ENCODE data around the gene BTN3A1.
"Not testable (repeated sequence)": the region's sequence is repeated elsewhere in the genome, so short reads cannot be mapped to it uniquely, and the experiment has no call there.

BTN3A1 gene

GRCh38 chr6:26401987-26402658 is at the start of gene BTN3A1:
Gene BTN3A1, plus strand, starts transcription at chr6:26402275. Its CDS starts 3,289 bp downstream, at chr6:26405564.
- peak; percentile 35 to 50 for DNase-seq (ENCODE audit: low read depth in 2 of 2)

DNA sequence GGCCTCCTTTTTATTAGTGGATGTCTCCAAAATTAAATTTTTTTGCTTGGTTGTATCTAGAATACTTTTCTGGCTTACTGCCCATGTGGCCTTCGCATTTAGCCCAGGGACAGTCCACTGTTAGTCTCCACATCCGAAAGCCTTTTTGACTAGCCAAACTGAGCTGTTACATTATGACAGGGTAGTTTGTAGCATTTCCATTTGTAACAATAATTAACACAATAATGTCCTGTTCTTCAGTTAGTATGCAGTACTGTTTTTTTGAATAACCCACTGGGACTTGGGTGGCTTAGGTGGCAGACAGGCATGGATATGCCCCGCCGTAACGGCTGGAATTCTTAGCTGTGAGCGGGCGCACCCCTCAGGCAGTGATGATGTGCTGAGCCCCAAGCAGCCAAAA is 49.8 kb upstream of the BTN3A1 start:
- DNase-seq (ENCODE audit: low read depth in 2 of 2), result no peak

DNA sequence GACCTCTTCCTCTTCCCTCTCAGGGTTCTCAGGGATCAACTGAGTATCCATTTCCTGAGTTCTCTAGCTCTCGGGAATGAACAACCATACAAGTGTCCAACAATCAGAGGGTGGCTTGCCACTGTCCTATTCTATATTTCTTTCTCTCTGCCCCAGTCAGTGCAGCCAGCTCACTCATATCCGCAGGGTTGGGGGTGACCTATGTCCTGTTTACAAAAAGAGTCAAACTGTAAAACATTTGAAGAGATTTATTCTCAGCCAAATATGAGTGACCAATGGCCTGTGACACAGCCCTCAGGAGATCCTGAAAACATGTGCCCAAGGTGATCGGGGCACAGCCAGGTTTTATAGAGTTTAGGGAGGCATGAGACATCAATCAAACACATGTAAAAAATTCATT is 47.9 kb upstream of the BTN3A1 start:
- DNase-seq (ENCODE audit: low read depth in 2 of 2), result no peak

DNA sequence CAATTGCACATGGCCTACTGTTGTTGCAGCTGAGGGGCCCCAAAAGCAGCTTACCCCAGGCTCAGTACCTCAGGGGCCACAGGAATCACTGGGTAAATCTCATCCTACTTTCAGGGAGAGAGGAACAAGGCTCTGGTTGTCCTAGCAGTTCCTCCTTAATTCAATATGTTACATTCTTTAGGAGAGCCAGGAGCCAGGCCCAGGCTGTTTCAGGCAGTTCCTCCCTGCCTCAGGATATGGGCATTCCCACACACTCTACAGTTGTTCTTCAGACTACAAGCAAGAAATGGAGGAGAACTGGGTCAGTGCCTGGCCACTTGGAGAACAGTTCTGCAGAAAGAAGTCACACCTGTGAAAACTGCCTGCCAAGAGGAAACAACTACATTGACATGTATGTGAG is 46.7 kb upstream of the BTN3A1 start:
- no peak for DNase-seq (ENCODE audit: low read depth in 2 of 2)

GRCh38 chr6:26357543-26357942 is 44.5 kb upstream of the BTN3A1 start:
- DNase-seq (ENCODE audit: low read depth in 2 of 2), result not testable (repeated sequence)

- no peak for DNase-seq (ENCODE audit: low read depth in 2 of 2)
Measured at GRCh38 chr6:26358511-26358981, 43.5 kb upstream of the BTN3A1 start.

- DNase-seq (ENCODE audit: low read depth in 2 of 2), result no peak
Measured at GRCh38 chr6:26359765-26360164, 42.3 kb upstream of the BTN3A1 start.

DNA sequence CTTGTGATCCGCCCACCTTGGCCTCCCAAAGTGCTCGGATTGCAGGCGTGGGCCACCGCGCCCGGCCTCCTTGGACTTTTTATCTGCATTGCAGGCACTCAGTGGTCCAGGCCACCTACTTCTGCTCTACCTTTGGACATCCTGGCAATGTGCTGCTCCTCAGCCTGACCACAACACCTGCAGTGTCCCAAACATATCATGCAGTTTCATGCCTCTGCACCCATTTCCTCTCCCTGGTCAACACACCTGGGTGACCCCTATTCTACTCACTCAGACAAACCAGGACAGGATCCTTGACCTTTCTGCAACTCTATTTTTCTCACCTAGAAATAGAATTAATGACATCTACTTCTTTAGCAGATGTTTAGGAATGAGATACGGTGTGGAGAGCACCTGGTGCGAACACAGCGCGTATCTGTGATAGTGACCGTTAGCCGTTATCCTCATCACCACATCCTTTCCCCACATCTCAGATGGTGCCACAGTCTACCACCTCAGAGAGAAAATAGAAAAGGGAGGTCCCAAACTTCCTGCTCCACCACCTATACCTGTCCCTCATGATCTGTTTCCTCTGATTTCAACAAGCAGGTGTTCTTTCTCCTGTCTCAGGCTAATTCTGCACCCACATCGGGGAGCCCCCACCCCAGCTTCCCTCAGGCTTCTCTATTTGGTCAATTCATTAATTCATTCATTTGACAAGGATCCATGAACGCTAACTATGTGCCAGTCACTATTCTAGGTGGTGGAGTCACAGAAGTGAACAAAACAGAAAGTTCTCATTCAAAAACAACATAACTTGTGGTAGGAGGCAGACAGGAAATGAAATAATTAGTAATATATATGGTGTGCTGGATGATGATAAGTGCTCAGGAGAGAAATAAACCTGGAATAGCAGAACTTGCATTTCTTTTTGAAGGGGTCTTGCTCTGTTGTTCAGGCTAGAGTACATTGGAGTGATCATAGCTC is 41.3 kb upstream of the BTN3A1 start:
- no peak for DNase-seq (ENCODE audit: low read depth in 2 of 2)

DNA sequence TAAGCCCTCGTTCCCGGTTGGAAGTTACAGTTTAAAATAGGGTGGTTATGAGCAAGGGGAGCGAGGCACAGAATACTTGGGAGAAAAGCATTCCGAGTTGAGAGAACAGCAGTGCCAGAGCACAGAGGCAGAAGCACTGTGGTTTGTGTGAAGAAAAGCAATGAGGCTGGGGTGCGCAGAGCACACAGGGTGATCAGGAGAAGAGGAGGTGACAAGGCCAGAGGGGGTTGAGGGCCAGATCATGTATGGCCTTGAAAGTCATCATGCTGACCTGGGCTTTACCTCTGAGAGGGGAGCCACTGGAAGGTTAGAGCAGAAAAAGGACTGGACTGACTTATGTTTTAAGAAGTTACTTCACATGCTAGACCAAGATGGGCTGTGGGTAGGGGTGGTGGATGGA is 40.5 kb upstream of the BTN3A1 start:
- DNase-seq (ENCODE audit: low read depth in 2 of 2), result no peak

DNA sequence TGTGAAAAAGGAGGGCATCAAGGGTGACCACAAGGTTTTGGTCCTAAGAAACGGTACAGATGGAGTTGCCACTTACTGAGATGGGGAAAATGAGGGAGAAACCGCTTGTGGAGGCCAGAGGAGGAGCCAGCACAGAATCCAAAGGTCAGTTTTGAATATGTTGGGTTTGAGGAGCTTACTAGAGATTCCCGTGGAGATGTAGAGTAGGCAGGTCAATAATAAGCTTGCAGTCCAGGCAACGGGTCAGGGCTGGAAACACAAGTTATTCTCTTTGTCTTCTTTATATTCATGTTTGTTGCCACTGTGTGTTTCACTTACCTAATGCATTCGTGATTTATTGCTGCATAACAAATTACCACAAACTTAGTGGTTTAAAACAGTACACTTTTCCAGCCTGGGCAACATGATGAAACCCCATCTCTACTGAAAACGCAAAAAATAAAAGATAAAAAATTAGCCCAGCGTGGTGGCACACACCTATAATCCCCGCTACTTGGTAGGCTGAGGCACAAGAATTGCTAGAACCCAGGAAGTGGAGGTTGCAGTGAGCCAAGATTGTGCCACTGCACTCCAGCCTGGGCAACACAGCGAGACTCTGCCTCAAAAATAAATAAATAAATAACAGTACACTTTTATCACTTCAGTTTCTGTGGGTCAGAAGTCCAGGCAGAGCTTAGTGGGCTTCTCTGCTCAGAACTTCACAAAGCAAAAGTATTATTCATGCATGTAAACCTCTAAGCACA is 39.8 kb upstream of the BTN3A1 start:
- no peak for DNase-seq (ENCODE audit: low read depth in 2 of 2)

DNA sequence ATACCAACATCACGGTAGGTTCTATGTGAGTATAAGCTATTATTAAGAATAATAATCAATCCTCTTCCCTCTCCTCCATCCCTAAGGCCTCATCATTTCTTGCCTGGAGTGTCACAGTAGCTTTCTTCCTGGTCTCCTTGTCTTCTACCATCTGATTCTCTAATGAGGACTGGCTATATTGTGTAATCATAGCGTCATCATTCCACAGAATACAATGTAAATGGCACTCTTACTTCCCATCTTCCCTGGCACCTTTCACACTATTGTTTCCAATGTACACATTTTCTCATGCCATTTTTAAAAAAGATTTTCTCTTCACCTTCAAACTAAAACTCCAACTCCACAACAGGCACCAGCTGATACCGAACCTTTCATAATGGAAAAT is 39.2 kb upstream of the BTN3A1 start:
- DNase-seq (ENCODE audit: low read depth in 2 of 2), result no peak

DNA sequence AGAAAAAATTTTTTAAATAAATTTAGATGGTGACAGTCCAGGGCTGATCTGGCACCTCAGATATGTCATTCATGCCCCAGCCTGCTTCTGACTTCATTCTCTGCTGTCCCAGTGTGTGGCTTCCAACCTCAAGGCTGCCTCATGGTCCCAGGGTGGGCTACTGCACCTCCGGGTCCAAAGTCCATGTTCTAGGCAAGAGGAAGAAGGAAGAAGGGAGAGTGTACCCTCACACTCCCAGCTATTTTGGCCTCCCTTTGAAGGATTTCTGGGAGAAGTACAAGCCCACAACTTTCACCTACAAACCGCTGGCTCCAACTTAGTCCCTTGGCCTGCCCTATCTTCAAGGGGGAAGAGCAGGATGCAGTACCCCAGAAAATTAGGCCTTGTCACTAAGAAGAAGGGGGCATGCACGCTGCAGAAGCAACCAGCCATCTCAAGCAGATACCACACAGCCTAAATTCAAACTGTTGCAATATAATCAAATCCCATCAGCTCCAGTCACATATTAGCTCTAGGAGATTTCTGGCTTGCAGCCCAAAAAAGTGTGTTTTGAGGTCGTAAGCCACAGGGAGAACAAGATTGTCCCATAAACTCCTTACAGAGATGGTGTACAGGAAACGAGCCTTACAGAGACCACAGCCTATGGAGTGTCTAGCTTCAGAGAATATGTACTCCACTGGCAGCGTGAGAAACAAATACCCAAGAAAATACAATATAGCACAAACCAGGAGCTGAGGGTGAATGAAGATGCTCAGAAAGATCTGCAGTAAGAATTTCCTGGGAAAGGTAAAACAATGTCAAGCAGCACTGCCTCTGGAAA is 38.0 kb upstream of the BTN3A1 start:
- no peak for DNase-seq (ENCODE audit: low read depth in 2 of 2)

DNA sequence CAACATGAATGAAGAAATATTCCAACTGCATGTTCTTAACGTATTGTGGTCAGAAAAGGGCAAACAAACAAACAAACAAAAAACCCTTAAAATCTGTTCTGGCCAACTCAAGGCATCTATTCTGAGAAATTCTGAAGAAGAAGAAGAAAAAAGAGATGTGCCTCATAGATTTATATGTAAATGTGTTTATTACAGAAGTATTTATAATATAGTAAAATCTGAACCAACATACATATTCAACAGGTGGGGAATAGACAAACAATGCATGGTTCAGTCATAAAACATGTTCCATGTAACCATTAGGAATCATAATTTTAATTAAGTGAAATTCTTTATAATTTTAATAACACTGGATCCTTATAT is 36.5 kb upstream of the BTN3A1 start:
- no peak for DNase-seq (ENCODE audit: low read depth in 2 of 2)

DNA sequence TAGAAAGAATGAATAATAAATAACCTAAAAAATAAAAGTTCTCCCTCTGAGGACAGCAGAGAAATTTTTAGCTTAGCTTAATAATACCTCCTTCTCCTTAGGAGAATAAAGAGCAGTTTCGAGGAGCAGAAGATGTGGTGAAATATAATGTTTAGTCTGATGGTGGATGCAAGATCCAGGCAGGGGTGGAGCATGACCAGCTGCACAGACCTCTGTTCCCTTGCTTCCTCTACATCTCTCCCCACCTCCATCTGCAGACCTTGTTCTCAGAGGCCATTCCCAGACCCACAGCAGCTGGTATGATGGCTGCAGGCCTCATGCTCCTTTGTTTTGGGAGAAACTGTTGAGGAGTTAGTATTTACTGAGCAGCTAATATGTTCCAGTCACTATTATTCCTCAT is 35.6 kb upstream of the BTN3A1 start:
- no peak for DNase-seq (ENCODE audit: low read depth in 2 of 2)

- no peak for DNase-seq (ENCODE audit: low read depth in 2 of 2)
Measured at GRCh38 chr6:26367114-26367513, 35.0 kb upstream of the BTN3A1 start.

- DNase-seq (ENCODE audit: low read depth in 2 of 2), result not testable (repeated sequence)
Measured at GRCh38 chr6:26371813-26372212, 30.3 kb upstream of the BTN3A1 start.

DNA sequence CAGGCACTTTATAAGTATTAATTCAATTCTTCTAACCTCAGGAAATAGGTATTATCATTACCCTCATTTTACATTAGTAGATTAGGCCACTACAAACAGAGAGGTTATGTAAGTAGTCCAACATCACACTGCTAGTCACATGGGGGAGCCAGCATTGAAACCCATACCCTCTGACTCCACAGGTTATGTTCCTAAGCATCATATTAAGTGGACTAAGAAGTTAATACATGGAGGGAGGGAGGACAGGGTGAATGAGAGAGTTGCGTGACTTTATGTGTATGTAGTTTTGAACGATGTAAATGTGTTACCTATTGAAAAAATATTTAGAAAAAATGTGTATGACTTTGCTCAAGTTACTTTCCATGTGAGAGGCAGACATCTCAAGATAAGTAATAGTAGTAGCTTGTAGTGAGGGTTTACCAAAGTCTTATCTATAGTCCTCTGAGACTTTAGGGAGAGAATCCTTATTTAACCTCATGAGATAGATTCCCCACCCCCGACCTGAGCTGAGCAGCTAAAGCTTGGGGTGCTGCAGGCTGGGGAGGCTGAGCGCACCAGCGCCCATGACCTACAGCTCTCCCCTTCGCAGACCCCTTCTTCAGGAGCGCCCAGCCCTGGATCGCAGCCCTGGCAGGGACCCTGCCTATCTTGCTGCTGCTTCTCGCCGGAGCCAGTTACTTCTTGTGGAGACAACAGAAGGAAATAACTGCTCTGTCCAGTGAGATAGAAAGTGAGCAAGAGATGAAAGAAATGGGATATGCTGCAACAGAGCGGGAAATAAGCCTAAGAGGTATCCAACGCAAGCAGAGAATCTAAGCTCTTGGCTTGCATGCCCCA is 29.5 kb upstream of the BTN3A1 start:
- DNase-seq (ENCODE audit: low read depth in 2 of 2), result no peak

DNA sequence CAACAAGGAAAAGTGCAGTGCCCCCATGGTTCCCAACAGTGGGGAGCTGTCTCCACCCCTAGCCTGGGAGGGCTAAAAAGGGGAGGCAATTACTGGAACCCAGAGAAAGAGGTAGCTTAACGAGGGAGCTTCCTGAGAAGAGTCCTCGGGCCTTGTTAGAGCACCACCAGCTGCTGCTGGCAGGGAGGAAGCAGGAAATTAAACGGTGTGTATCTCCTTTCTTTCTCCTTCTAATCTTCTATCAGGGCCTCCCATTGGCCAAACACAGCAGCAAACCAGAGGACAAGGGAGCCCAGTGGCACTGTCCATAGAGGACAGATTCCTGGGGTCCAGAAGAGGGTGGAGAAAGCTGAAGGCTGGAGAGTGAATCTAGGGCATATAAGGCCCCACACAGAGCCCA is 26.8 kb upstream of the BTN3A1 start:
- DNase-seq (ENCODE audit: low read depth in 2 of 2), result no peak

DNA sequence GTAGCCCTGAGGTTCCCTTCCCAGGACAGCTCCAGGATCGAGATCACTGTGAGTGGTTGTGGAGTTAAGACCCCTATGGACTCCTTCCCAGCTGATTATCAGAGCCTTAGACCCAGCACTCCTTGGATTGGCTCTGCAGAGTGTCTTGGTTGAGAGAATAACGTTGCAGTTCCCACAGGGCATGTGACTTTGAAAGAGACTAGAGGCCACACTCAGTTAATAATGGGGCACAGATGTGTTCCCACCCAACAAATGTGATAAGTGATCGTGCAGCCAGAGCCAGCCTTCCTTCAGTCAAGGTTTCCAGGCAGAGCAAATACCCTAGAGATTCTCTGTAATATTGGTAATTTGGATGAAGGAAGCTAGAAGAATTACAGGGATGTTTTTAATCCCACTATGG is 24.4 kb upstream of the BTN3A1 start:
- DNase-seq (ENCODE audit: low read depth in 2 of 2), result no peak

GRCh38 chr6:26378143-26378542 is 23.9 kb upstream of the BTN3A1 start:
- not testable (repeated sequence) for DNase-seq (ENCODE audit: low read depth in 2 of 2)

GRCh38 chr6:26379292-26379691 is 22.8 kb upstream of the BTN3A1 start:
- DNase-seq (ENCODE audit: low read depth in 2 of 2), result no peak
